Stimulated activated CD8-positive, alpha-beta memory T cell treated with anti-CD3 and anti-CD28 coated beads, Interleukin-4, amount 100 ng/mL, for 24 hours (primary cell): Measurements from ENCODE around the gene ZNF408.

ENCODE experiments used
- DNase-seq: peaks from one replicate; pipeline ENCODE4 v3.0.0-alpha.2; 2020; ENCODE audit warnings: low read depth

The ZNF408 gene

GRCh38 chr11:46676436-46677158 lies 24.2 kb upstream of the ZNF408 start:
- DNase-seq = no peak

- DNase-seq = no peak
Measured at GRCh38 chr11:46677169-46677568, 23.7 kb upstream of the ZNF408 start.

- no peak for DNase-seq
Measured at GRCh38 chr11:46677991-46678740, 22.7 kb upstream of the ZNF408 start.

- no peak for DNase-seq
Measured at GRCh38 chr11:46678741-46679130, 22.1 kb upstream of the ZNF408 start.

GRCh38 chr11:46679241-46680163 lies 21.3 kb upstream of the ZNF408 start:
- DNase-seq = no peak

GRCh38 chr11:46680164-46680760 lies 20.6 kb upstream of the ZNF408 start:
- DNase-seq = no peak

- DNase-seq = no peak
Measured at GRCh38 chr11:46680815-46681214, 20.0 kb upstream of the ZNF408 start.

- DNase-seq = no peak
Measured at GRCh38 chr11:46681814-46682213, 19.0 kb upstream of the ZNF408 start.

GRCh38 chr11:46682773-46683752 lies 17.8 kb upstream of the ZNF408 start:
- DNase-seq = no peak

- no peak for DNase-seq
Measured at GRCh38 chr11:46684367-46684766, 16.5 kb upstream of the ZNF408 start.

- no peak for DNase-seq
Measured at GRCh38 chr11:46686886-46687795, 13.7 kb upstream of the ZNF408 start.

GRCh38 chr11:46690702-46691101 lies 10.1 kb upstream of the ZNF408 start:
- no peak for DNase-seq

GRCh38 chr11:46692450-46692849 lies 8.4 kb upstream of the ZNF408 start:
- no peak for DNase-seq

GRCh38 chr11:46693597-46694012 lies 7.2 kb upstream of the ZNF408 start:
- DNase-seq = no peak

- DNase-seq = no peak
Measured at GRCh38 chr11:46694072-46694471, 6.8 kb upstream of the ZNF408 start.

- DNase-seq = no peak
Measured at GRCh38 chr11:46694607-46695006, 6.2 kb upstream of the ZNF408 start.

- no peak for DNase-seq
Measured at GRCh38 chr11:46695345-46696211, 5.3 kb upstream of the ZNF408 start.

- no peak for DNase-seq
Measured at GRCh38 chr11:46696212-46696558, 4.6 kb upstream of the ZNF408 start.

- DNase-seq = no peak
Measured at GRCh38 chr11:46697303-46697702, 3.5 kb upstream of the ZNF408 start.
